IMR-90 (cell line): ENCODE results near the gene SLC22A16. TPM values are rescaled to one million over a fixed set of nuclear protein-coding genes. Genes with fewer than 3 reads are reported as not detected.

Source experiments
- ATAC-seq: fragments of 200-7000 bp; cut with Tn5 transposase; 2 replicates; pipeline ENCODE4 v1.9.1; 2020; ENCODE audit warnings: low read depth, mild to moderate bottlenecking, moderate library complexity
- BruUV-seq: library from RNA; stranded (reverse); fragments of 400-500 nt; replicated peaks from 2 replicates; lab custom pipeline; 2021; lab: Mats Ljungman, UMichigan
- CTCF ChIA-PET: fragments of 300-600 bp; formaldehyde crosslinking; extraction: SDS; loops from one replicate; lab custom pipeline; 2021; ENCODE audit warnings: antibody characterized with exemption; lab: Yijun Ruan, JAX
- POLR2A ChIA-PET: fragments of 300-600 bp; sonication (Branson Sonifier 250); formaldehyde crosslinking; loops from one replicate; lab custom pipeline; 2022; ENCODE audit warnings: antibody characterized with exemption; ENCODE audit not compliant: unreplicated experiment; lab: Charles Lee
- DNase-seq: peaks from one replicate; pipeline ENCODE4 v3.0.0; 2013
- H2AFZ ChIP-seq: replicated peaks from 2 replicates; pipeline ENCODE3; 2013; ENCODE audit warnings: low read length, mild to moderate bottlenecking; ENCODE audit not compliant: poor library complexity
- H2AK5ac ChIP-seq: 2 replicates; pipeline ENCODE4 v1.6.1; 2013; ENCODE audit warnings: low read depth, low read length, inconsistent platforms
- H2AK9ac ChIP-seq: replicated peaks from 2 replicates; pipeline ENCODE3; 2013; ENCODE audit warnings: mild to moderate bottlenecking, low read depth, low read length, moderate library complexity; ENCODE audit not compliant: poor library complexity
- H2BK120ac ChIP-seq: 2 replicates; pipeline ENCODE4 v1.6.1; 2013; ENCODE audit warnings: low read depth, low read length, inconsistent platforms
- H2BK15ac ChIP-seq: 3 replicates; pipeline ENCODE4 v1.6.1; 2013; ENCODE audit warnings: low read depth, low read length, inconsistent platforms
- H2BK20ac ChIP-seq: 2 replicates; pipeline ENCODE4 v1.6.1; 2013; ENCODE audit warnings: low read depth, mild to moderate bottlenecking, inconsistent platforms, low read length, moderate library complexity
- H2BK5ac ChIP-seq: 2 replicates; pipeline ENCODE4 v1.6.1; 2013; ENCODE audit warnings: mild to moderate bottlenecking, low read depth, low read length, inconsistent platforms; ENCODE audit not compliant: poor library complexity, severe bottlenecking
- H3K14ac ChIP-seq: replicated peaks from 2 replicates; pipeline ENCODE4 v1.6.1; 2013; ENCODE audit warnings: low read depth, low read length, inconsistent platforms
- H3K18ac ChIP-seq: 2 replicates; pipeline ENCODE4 v1.6.1; 2013; ENCODE audit warnings: low read depth, low read length, control low read depth
- H3K23ac ChIP-seq: 2 replicates; pipeline ENCODE4 v1.6.1; 2013; ENCODE audit warnings: low read depth, low read length, inconsistent platforms
- H3K27ac ChIP-seq: 2 replicates; pipeline ENCODE4 v1.5.1; 2013; ENCODE audit warnings: mild to moderate bottlenecking, control low read depth, low read length; ENCODE audit not compliant: insufficient read depth
- H3K27me3 ChIP-seq: 2 replicates; pipeline ENCODE4 v1.6.1; 2013; ENCODE audit warnings: low read length; ENCODE audit not compliant: control insufficient read depth, insufficient read depth
- H3K36me3 ChIP-seq: 2 replicates; pipeline ENCODE4 v1.6.1; 2013; ENCODE audit warnings: low read length, mixed read lengths; ENCODE audit not compliant: control insufficient read depth, insufficient read depth
- H3K4ac ChIP-seq: 2 replicates; pipeline ENCODE4 v1.6.1; 2013; ENCODE audit warnings: low read depth, low read length, inconsistent platforms
- H3K4me1 ChIP-seq: 2 replicates; pipeline ENCODE4 v1.6.1; 2013; ENCODE audit warnings: low read length, mixed read lengths; ENCODE audit not compliant: control insufficient read depth, insufficient read depth
- H3K4me2 ChIP-seq: 2 replicates; pipeline ENCODE4 v1.6.1; 2013; ENCODE audit warnings: low read depth, mild to moderate bottlenecking, control low read depth, low read length, moderate library complexity
- H3K4me3 ChIP-seq: 2 replicates; pipeline ENCODE4 v1.5.1; 2013; ENCODE audit warnings: low read depth, mild to moderate bottlenecking, control low read depth, low read length, moderate library complexity; ENCODE audit not compliant: insufficient read depth
- H3K56ac ChIP-seq: 2 replicates; pipeline ENCODE4 v1.6.1; 2013; ENCODE audit warnings: low read length, inconsistent platforms; ENCODE audit not compliant: insufficient read depth; ENCODE audit errors: extremely low read depth
- H3K79me1 ChIP-seq, 2 experiments: 2 replicates each; pipeline ENCODE4 v1.6.1; 2013; ENCODE audit warnings: low read length in 2 of 2, inconsistent platforms in 1 of 2, low read depth in 1 of 2
- H3K9ac ChIP-seq: 2 replicates; pipeline ENCODE4 v1.6.1; 2013; ENCODE audit warnings: low read depth, low read length, control low read depth
- H3K9me1 ChIP-seq: 2 replicates; pipeline ENCODE4 v1.6.1; 2013; ENCODE audit warnings: low read length, inconsistent platforms; ENCODE audit not compliant: insufficient read depth
- H3K9me3 ChIP-seq: 2 replicates; pipeline ENCODE4 v1.6.1; 2013; ENCODE audit warnings: low read length; ENCODE audit not compliant: control insufficient read depth, insufficient read depth
- H4K20me1 ChIP-seq: 2 replicates; pipeline ENCODE4 v1.6.1; 2013; ENCODE audit warnings: low read length, inconsistent platforms; ENCODE audit not compliant: insufficient read depth
- H4K5ac ChIP-seq: 2 replicates; pipeline ENCODE4 v1.6.1; 2013; ENCODE audit warnings: mild to moderate bottlenecking, low read depth, low read length, control low read depth
- H4K8ac ChIP-seq, 2 experiments: 2 replicates each; pipeline ENCODE4 v1.6.1; 2013; ENCODE audit warnings: low read depth in 2 of 2, low read length in 2 of 2, control low read depth in 1 of 2, inconsistent platforms in 1 of 2
- H4K91ac ChIP-seq: 2 replicates; pipeline ENCODE4 v1.6.1; 2013; ENCODE audit warnings: low read depth, low read length, inconsistent platforms; ENCODE audit not compliant: insufficient read depth
- FOS ChIP-seq: fragments of 150-350 bp; IDR thresholded peaks from 2 replicates; pipeline ENCODE4 v1.6.1; 2016; ENCODE audit warnings: low read depth, low read length
- WGBS, 2 experiments: methylation state at CpG; one replicate each; pipeline versions ENCODE4 v1.1.5 to v1.1.7; 2013; ENCODE audit warnings: missing lambda C conversion rate in 2 of 2; ENCODE audit not compliant: insufficient read length in 1 of 2; ENCODE audit errors: extremely low coverage in 2 of 2; 5-methylcytosine and 5-hydroxymethylcytosine counted together
- dilution Hi-C: fragments of 300-500 bp; cut with HindIII; formaldehyde crosslinking; loops from one replicate; pipeline ENCODE4 v1.14.3; 2018; ENCODE audit warnings: low sequenced_read_pairs; ENCODE audit not compliant: unreplicated experiment
- in situ Hi-C: fragments of 300-500 bp; cut with MboI; formaldehyde crosslinking; loops from 3 replicates; pipeline ENCODE4 v1.14.3; 2019; ENCODE audit warnings: low sequenced_read_pairs, inconsistent platforms, mixed read lengths
- intact Hi-C: fragments of 100-400 bp; cut with micrococcal nuclease; formaldehyde crosslinking; loops from 2 replicates; pipeline ENCODE4 v1.10.0; 2022
- polyA plus RNA-seq, 3 experiments: library from polyadenylated mRNA; depleted of rRNA; stranded (reverse); fragments of >200 nt; gene quantifications; 2 replicates each; pipeline ENCODE4 v1.2.3, GENCODE V29; 2012; ENCODE audit warnings: low replicate concordance in 1 of 3
- total RNA-seq: library from RNA; depleted of rRNA; stranded (reverse); fragments of >200 nt; gene quantifications from 2 replicates; pipeline ENCODE4 v1.2.3, GENCODE V29; 2012

SLC22A16 gene
- total and polyA plus RNA-seq, 2 of the 4 experiments (the other 2 are of a cell fraction) = not detected

GRCh38 chr6:110524305-110524704 is 47.9 kb upstream of the SLC22A16 start:
- no peaks in the 10 kb centered on the region for H3K27me3 ChIP-seq
- dilution Hi-C loops = no loop called here
- in situ Hi-C loops = loop anchor here (5.0 to 10.0 kb wide), 2 partner anchors 430 to 473 kb away; partner anchors contain the start of gene GTF3C6
- no peak overlapping the region for H4K8ac ChIP-seq
- no CpG with 5 or more reads among the region's 2 CpGs for WGBS, 2 experiments
- H2BK5ac ChIP-seq = no peak overlapping the region
- ChIA-PET CTCF (no interaction called here), POLR2A (no interaction called here)
- no peak overlapping the region for H3K4me2 ChIP-seq
- DNase-seq (no peak), ATAC-seq (no peak)
- no peak overlapping the region for H2AK5ac ChIP-seq
- intact Hi-C loops = no loop called here
- no peak overlapping the region for H2BK120ac ChIP-seq
- TF ChIP-seq FOS = no peak
- no peak overlapping the region for H3K4ac ChIP-seq
- no peak overlapping the region for H4K5ac ChIP-seq
- no peak overlapping the region for H3K9ac ChIP-seq
- H2BK20ac ChIP-seq = no peak overlapping the region
- no peak overlapping the region for H3K23ac ChIP-seq
- peaks cover 8% of the 10 kb centered on the region for H3K4me1 ChIP-seq
- no peak overlapping the region for H2AK9ac ChIP-seq
- H3K4me3 ChIP-seq = no peak overlapping the region
- H3K56ac ChIP-seq = no peak overlapping the region
- no peak overlapping the region for H2BK15ac ChIP-seq
- H4K91ac ChIP-seq = no peak overlapping the region
- H3K9me1 ChIP-seq = peaks cover 5% of the 10 kb centered on the region; the same call in 1 of the 2 replicates
- H4K20me1 ChIP-seq = no peaks in the 10 kb centered on the region
- no peak overlapping the region for H3K14ac ChIP-seq
- peaks cover 2% of the 10 kb centered on the region; the same call in 1 of the 2 replicates for H3K9me3 ChIP-seq
- BruUV-seq = no TSS peak
- no peak overlapping the region for H2AFZ ChIP-seq
- H3K36me3 ChIP-seq = no peaks in the 10 kb centered on the region
- H3K18ac ChIP-seq = no peak overlapping the region
- H3K79me1 ChIP-seq = no peaks in the 10 kb centered on the region
- H3K27ac ChIP-seq = no peak overlapping the region
